Osteocyte (in vitro differentiated cells): ENCODE data around the gene NDUFS1. TPM values are rescaled to one million over a fixed set of nuclear protein-coding genes. Genes with fewer than 3 reads are reported as not detected.

ENCODE experiments used
- DNase-seq: peaks from one replicate; pipeline ENCODE4 v3.0.0; 2021; ENCODE audit warnings: mixed read lengths; ENCODE audit not compliant: unreplicated experiment; ENCODE audit errors: extremely low spot score
- H3K27ac Mint-ChIP-seq: one replicate; pipeline ENCODE4 v1.8.0; 2021; ENCODE audit warnings: mild to moderate bottlenecking, mixed read lengths; ENCODE audit not compliant: unreplicated experiment
- H3K27me3 Mint-ChIP-seq: one replicate; pipeline ENCODE4 v1.8.0; 2021; ENCODE audit warnings: mixed read lengths; ENCODE audit not compliant: unreplicated experiment
- H3K36me3 Mint-ChIP-seq: one replicate; pipeline ENCODE4 v1.8.0; 2021; ENCODE audit warnings: mixed read lengths; ENCODE audit not compliant: unreplicated experiment
- H3K4me1 Mint-ChIP-seq: one replicate; pipeline ENCODE4 v1.8.0; 2021; ENCODE audit warnings: mixed read lengths; ENCODE audit not compliant: unreplicated experiment
- H3K4me3 Mint-ChIP-seq: one replicate; pipeline ENCODE4 v1.8.0; 2021; ENCODE audit warnings: mild to moderate bottlenecking, moderate library complexity, mixed read lengths; ENCODE audit not compliant: unreplicated experiment
- H3K9me3 Mint-ChIP-seq: one replicate; pipeline ENCODE4 v1.8.0; 2021; ENCODE audit warnings: mixed read lengths; ENCODE audit not compliant: unreplicated experiment
- total RNA-seq: library from RNA; stranded (reverse); gene quantifications from 2 replicates; pipeline ENCODE4 v1.2.1, GENCODE V29; 2021
- TF ChIP-seq, protein P1 (sequence below): fragments of 200-600 bp; sonication (generic); IDR thresholded peaks from 2 replicates; pipeline ENCODE4 v1.5.0; 2021; ENCODE audit warnings: antibody characterized with exemption, mild to moderate bottlenecking, moderate library complexity

The NDUFS1 gene
- total RNA-seq, 1 donor from 2014 or later = 90.5 TPM

DNA sequence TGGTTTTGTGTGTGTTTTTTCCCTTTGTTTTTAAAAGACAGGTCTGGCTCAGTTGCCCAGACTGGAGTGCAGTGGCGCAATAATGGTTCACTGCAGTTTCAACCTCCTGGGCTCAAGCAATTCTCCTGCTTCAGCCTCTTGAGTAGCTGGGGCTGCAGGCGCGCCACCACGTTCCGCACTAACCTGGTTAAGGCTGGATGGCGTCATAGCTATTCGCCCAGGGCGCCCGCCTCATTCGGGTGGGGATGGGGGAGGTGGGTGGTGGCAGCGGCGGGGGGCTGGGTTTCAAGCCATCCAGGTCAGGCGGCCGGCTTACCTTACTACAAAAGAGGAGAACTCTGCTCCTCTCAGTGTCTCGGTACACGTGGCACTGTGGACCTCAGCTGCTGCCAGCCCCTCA is 43.2 kb upstream of the NDUFS1 start:
- no peak overlapping the region for H3K4me3 Mint-ChIP-seq
- peaks cover 8% of the 10 kb centered on the region for H3K36me3 Mint-ChIP-seq
- H3K4me1 Mint-ChIP-seq = peaks cover 40% of the 10 kb centered on the region
- TF ChIP-seq, protein P1, sequence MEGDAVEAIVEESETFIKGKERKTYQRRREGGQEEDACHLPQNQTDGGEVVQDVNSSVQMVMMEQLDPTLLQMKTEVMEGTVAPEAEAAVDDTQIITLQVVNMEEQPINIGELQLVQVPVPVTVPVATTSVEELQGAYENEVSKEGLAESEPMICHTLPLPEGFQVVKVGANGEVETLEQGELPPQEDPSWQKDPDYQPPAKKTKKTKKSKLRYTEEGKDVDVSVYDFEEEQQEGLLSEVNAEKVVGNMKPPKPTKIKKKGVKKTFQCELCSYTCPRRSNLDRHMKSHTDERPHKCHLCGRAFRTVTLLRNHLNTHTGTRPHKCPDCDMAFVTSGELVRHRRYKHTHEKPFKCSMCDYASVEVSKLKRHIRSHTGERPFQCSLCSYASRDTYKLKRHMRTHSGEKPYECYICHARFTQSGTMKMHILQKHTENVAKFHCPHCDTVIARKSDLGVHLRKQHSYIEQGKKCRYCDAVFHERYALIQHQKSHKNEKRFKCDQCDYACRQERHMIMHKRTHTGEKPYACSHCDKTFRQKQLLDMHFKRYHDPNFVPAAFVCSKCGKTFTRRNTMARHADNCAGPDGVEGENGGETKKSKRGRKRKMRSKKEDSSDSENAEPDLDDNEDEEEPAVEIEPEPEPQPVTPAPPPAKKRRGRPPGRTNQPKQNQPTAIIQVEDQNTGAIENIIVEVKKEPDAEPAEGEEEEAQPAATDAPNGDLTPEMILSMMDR = no peak
- no peak for DNase-seq
- H3K27ac Mint-ChIP-seq = no peak overlapping the region
- H3K9me3 Mint-ChIP-seq = no peaks in the 10 kb centered on the region
- no peaks in the 10 kb centered on the region for H3K27me3 Mint-ChIP-seq

DNA sequence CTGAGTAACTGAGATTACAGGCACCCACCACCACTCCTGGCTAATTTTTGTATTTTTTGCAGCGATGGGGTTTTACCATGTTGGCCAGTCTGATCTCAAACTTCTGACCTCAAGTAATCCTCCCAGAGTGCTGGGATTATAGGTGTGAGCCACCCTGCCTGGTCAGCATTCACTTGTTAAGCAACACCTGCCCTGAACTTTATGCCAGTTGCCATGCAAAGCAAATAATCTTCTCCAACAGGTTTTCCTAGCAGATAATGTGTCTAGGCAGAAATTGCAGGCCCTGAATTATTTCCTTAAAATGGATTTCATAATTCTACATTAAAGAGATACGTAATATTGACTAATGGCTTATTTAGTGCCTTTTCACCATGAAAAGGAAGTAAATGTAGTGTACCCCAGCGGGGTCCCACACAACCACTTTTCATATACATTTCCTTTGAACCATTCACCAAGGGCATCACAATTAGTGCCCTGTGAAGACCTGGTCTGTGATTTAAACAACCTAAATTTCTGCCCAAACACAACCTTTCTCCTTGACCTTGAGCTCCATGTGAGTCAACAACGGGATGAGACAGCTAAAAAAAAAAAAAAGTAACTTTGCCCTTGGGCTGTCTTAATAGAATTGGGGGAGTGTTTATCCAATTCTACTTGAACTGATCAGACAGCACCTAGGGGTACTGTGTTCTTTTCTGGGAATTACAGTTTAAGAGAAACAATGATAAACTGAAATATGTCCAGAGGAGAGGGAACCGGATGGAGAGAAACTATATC is 42.0 kb upstream of the NDUFS1 start:
- Mint-ChIP-seq H3K4me3 (no peak overlapping the region), H3K27ac (peak overlapping the region; percentile 29), H3K4me1 (peaks cover 46% of the 10 kb centered on the region), H3K9me3 (no peaks in the 10 kb centered on the region), H3K27me3 (no peaks in the 10 kb centered on the region), H3K36me3 (peaks cover 8% of the 10 kb centered on the region)
- no peak for DNase-seq
- TF ChIP-seq, protein P1 = no peak

DNA sequence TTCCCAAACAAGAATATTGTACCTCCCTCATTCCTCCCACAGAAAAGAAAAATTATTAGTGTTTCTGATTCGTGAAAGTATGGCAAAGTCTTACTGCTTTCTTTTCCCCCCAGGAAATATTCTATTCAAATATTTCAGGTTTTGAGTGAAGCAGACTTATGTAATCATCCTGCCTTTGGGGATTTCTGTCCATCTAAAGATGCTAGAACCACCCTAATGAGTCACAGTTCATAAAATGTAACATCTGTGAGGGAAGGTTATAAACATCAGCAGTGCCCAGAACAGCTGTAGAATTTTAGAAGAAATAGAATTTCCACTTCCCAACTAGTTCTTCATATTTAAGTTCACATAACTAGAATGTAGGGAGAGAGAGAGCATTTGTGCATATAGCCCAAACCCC is 39.4 kb upstream of the NDUFS1 start:
- Mint-ChIP-seq H3K36me3 (peaks cover 7% of the 10 kb centered on the region), H3K27me3 (no peaks in the 10 kb centered on the region), H3K27ac (peak overlapping the region; percentile 86), H3K4me3 (peak overlapping the region; percentile 48), H3K9me3 (no peaks in the 10 kb centered on the region), H3K4me1 (peaks cover 39% of the 10 kb centered on the region)
- DNase-seq = no peak
- TF ChIP-seq, protein P1 = no peak

DNA sequence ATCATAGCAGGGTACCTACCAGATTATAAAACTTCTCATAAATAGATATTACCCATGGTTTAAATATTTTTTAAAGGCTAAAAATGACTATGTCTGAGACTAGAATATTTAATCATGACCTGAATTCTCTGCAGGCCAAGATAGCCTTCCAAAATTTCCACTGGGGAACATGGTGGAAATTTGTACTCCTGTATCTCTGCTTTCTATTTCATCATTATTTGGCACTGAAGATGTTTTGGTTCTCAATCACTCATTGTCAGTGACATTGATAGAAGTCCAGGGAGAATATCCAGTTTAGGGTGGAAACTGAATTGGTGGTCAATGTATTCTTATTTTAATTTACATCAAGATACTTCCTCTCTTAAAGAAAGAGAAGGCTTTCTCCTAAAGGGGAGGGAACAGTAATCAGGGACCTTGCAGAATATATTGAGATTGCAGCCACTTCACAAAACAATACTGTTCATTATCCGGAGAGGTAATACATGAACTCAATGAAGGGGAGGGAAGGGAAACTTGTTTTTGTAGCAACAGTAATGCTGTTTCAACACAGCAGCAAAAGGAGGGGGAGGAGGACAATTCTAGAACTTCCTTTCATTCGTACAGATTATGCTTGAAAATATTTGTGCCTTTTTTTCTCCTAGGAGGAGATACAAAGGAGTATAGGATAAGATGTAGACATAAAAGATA is 34.6 kb upstream of the NDUFS1 start:
- no peak for DNase-seq
- H3K27ac Mint-ChIP-seq = no peak overlapping the region
- no peaks in the 10 kb centered on the region for H3K27me3 Mint-ChIP-seq
- peaks cover 36% of the 10 kb centered on the region for H3K4me1 Mint-ChIP-seq
- no peak overlapping the region for H3K4me3 Mint-ChIP-seq
- H3K9me3 Mint-ChIP-seq = no peaks in the 10 kb centered on the region
- TF ChIP-seq, protein P1 = no peak
- H3K36me3 Mint-ChIP-seq = no peaks in the 10 kb centered on the region

DNA sequence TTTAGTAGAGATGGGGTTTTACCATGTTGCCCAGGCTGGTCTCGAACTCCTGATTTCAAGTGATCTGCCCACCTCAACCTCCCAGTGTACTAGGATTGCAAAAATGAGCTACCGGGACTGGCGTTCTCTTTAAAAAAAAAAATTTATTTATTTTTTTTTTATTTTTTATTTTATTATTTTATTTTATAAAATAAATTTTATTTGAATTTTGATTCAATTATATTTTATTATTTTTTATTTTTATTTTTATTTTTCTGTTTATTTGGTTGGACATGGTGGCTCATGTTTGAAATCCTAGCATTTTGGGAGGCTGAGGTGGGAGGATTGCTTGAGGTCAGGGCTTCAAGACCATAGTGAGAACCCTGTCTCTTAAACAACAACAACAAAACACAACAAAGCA is 32.9 kb upstream of the NDUFS1 start:
- no peak for DNase-seq
- peaks cover 4% of the 10 kb centered on the region for H3K36me3 Mint-ChIP-seq
- no peaks in the 10 kb centered on the region for H3K27me3 Mint-ChIP-seq
- H3K4me3 Mint-ChIP-seq = no peak overlapping the region
- H3K9me3 Mint-ChIP-seq = no peaks in the 10 kb centered on the region
- H3K27ac Mint-ChIP-seq = no peak overlapping the region
- TF ChIP-seq, protein P1 = no peak
- peaks cover 25% of the 10 kb centered on the region for H3K4me1 Mint-ChIP-seq
